IgD-negative memory B cell (primary cell): ENCODE measurements around the gene CCDC146. TPM values are rescaled to one million over a fixed set of nuclear protein-coding genes. Genes with fewer than 3 reads are reported as not detected.
"Not testable (repeated sequence)": the region's sequence is repeated elsewhere in the genome, so short reads cannot be mapped to it uniquely, and the experiment has no call there.

Experiments
- H3K27ac Mint-ChIP-seq, 3 donors: one replicate each; pipeline ENCODE4 v1.8.0; 2020 to 2022; ENCODE audit warnings: mild to moderate bottlenecking in 3 of 3, mixed read lengths in 3 of 3, moderate library complexity in 1 of 3
- H3K27me3 Mint-ChIP-seq: one replicate; pipeline ENCODE4 v1.8.0; 2021; ENCODE audit warnings: mixed read lengths
- H3K36me3 Mint-ChIP-seq: one replicate; pipeline ENCODE4 v1.8.0; 2020; ENCODE audit warnings: mild to moderate bottlenecking, mixed read lengths
- H3K4me1 Mint-ChIP-seq, 3 donors: one replicate each; pipeline ENCODE4 v1.8.0; 2020 to 2022; ENCODE audit warnings: mixed read lengths in 3 of 3, mild to moderate bottlenecking in 1 of 3
- H3K4me3 Mint-ChIP-seq, 4 donors: one replicate each; pipeline ENCODE4 v1.8.0; 2020 to 2022; ENCODE audit warnings: mild to moderate bottlenecking in 4 of 4, mixed read lengths in 4 of 4, moderate library complexity in 3 of 4
- H3K9me3 Mint-ChIP-seq, 3 donors: one replicate each; pipeline ENCODE4 v1.8.0; 2020 to 2021; ENCODE audit warnings: mixed read lengths in 3 of 3, mild to moderate bottlenecking in 1 of 3
- polyA plus RNA-seq: library from polyadenylated mRNA; unstranded; fragments of 300-500 nt; fragmentation: Illumina TruSeq; gene quantifications from one replicate; pipeline ENCODE4 v1.2.3, GENCODE V29; 2021

The CCDC146 gene
- polyA plus RNA-seq, 1 donor from 2014 or later = 1.0 TPM

- peaks cover 6 to 20% (median 16%) of the 10 kb centered on the region in 3 donors for H3K9me3 Mint-ChIP-seq
- no peaks in the 10 kb centered on the region for H3K27me3 Mint-ChIP-seq
- H3K4me3 Mint-ChIP-seq = no peak overlapping the region
- peaks cover 0 to 7% (median 6%) of the 10 kb centered on the region in 3 donors for H3K4me1 Mint-ChIP-seq
- peaks cover 13% of the 10 kb centered on the region for H3K36me3 Mint-ChIP-seq
- H3K27ac Mint-ChIP-seq = no peak overlapping the region
Measured at GRCh38 chr7:77209479-77210139, 87.2 kb downstream of the CCDC146 start.

GRCh38 chr7:77216181-77216845 is 93.9 kb downstream of the CCDC146 start:
- Mint-ChIP-seq H3K27ac (no peak overlapping the region), H3K36me3 (peaks cover 5% of the 10 kb centered on the region), H3K4me3 (no peak overlapping the region), H3K4me1 (peaks cover 0 to 1% (median 0%) of the 10 kb centered on the region in 3 donors), H3K27me3 (no peaks in the 10 kb centered on the region), H3K9me3 (peaks cover 4 to 12% (median 8%) of the 10 kb centered on the region in 3 donors)

- Mint-ChIP-seq H3K9me3 (peaks cover 4 to 10% (median 8%) of the 10 kb centered on the region in 3 donors), H3K4me1 (peaks cover 0 to 3% (median 0%) of the 10 kb centered on the region in 3 donors), H3K4me3 (no peak overlapping the region), H3K36me3 (peaks cover 5% of the 10 kb centered on the region), H3K27me3 (no peaks in the 10 kb centered on the region), H3K27ac (no peak overlapping the region)
Measured at GRCh38 chr7:77217474-77218185, 95.2 kb downstream of the CCDC146 start.

- not testable (repeated sequence) for H3K4me1 Mint-ChIP-seq, H3K27me3 Mint-ChIP-seq, H3K27ac Mint-ChIP-seq, H3K9me3 Mint-ChIP-seq, H3K36me3 Mint-ChIP-seq
- H3K4me3 Mint-ChIP-seq = peak overlapping the region in 1 of 4 donors; percentile 60
Measured at GRCh38 chr7:77219701-77220331, 97.4 kb downstream of the CCDC146 start.

- H3K4me3 Mint-ChIP-seq = no peak overlapping the region
Measured at GRCh38 chr7:77222065-77222464, 99.7 kb downstream of the CCDC146 start.

GRCh38 chr7:77222819-77223218 is 100.4 kb downstream of the CCDC146 start:
- no peaks in the 10 kb centered on the region for H3K27me3 Mint-ChIP-seq
- peaks cover 8% of the 10 kb centered on the region for H3K36me3 Mint-ChIP-seq
- H3K9me3 Mint-ChIP-seq = peaks cover 4 to 8% (median 6%) of the 10 kb centered on the region in 3 donors
- H3K4me3 Mint-ChIP-seq = no peak overlapping the region
- peak overlapping the region in 1 of 3 donors; percentile 24 for H3K27ac Mint-ChIP-seq
- H3K4me1 Mint-ChIP-seq = peaks cover 0 to 5% (median 2%) of the 10 kb centered on the region in 3 donors

More at GRCh38 chr7:77222065-77222464, 99.7 kb downstream of the CCDC146 start:
- peaks cover 8% of the 10 kb centered on the region for H3K36me3 Mint-ChIP-seq
- H3K4me1 Mint-ChIP-seq = peaks cover 0 to 5% (median 2%) of the 10 kb centered on the region in 3 donors
- peak overlapping the region in 1 of 3 donors; percentile 92 for H3K27ac Mint-ChIP-seq
- H3K27me3 Mint-ChIP-seq = no peaks in the 10 kb centered on the region
- H3K9me3 Mint-ChIP-seq = peaks cover 4 to 8% (median 6%) of the 10 kb centered on the region in 3 donors

- H3K4me1 Mint-ChIP-seq = peaks cover 0 to 5% (median 2%) of the 10 kb centered on the region in 3 donors
- H3K36me3 Mint-ChIP-seq = peaks cover 11% of the 10 kb centered on the region
- H3K27me3 Mint-ChIP-seq = no peaks in the 10 kb centered on the region
- H3K27ac Mint-ChIP-seq = peak overlapping the region in 2 of 3 donors; percentile 24 to 25
- peaks cover 4 to 9% (median 9%) of the 10 kb centered on the region in 3 donors for H3K9me3 Mint-ChIP-seq
- no peak overlapping the region for H3K4me3 Mint-ChIP-seq
Measured at GRCh38 chr7:77223261-77223660, 100.8 kb downstream of the CCDC146 start.

- Mint-ChIP-seq H3K4me3 (no peak overlapping the region), H3K4me1 (peaks cover 0 to 5% (median 2%) of the 10 kb centered on the region in 3 donors), H3K27me3 (no peaks in the 10 kb centered on the region), H3K36me3 (peaks cover 18% of the 10 kb centered on the region), H3K27ac (no peak overlapping the region), H3K9me3 (peaks cover 2 to 11% (median 11%) of the 10 kb centered on the region in 3 donors)
Measured at GRCh38 chr7:77226357-77226839, 104.0 kb downstream of the CCDC146 start.

- H3K4me1 Mint-ChIP-seq, H3K27me3 Mint-ChIP-seq, H3K4me3 Mint-ChIP-seq, H3K27ac Mint-ChIP-seq: not testable (repeated sequence)
- Mint-ChIP-seq H3K9me3 (peaks cover 2 to 15% (median 11%) of the 10 kb centered on the region in 3 donors), H3K36me3 (peaks cover 18% of the 10 kb centered on the region)
Measured at GRCh38 chr7:77228795-77229194, 106.4 kb downstream of the CCDC146 start.

GRCh38 chr7:77232467-77232866 is 110.1 kb downstream of the CCDC146 start:
- Mint-ChIP-seq H3K36me3 (peaks cover 15% of the 10 kb centered on the region), H3K9me3 (peaks cover 2 to 15% (median 11%) of the 10 kb centered on the region in 3 donors)

GRCh38 chr7:77235276-77235675 is 112.9 kb downstream of the CCDC146 start:
- peaks cover 8% of the 10 kb centered on the region for H3K36me3 Mint-ChIP-seq
- peaks cover 3 to 8% (median 7%) of the 10 kb centered on the region in 3 donors for H3K9me3 Mint-ChIP-seq
- no peak overlapping the region for H3K27ac Mint-ChIP-seq
- no peak overlapping the region for H3K4me3 Mint-ChIP-seq
- peaks cover 8 to 9% (median 8%) of the 10 kb centered on the region in 3 donors for H3K4me1 Mint-ChIP-seq
- peaks cover 2% of the 10 kb centered on the region for H3K27me3 Mint-ChIP-seq

More at GRCh38 chr7:77232467-77232866, 110.1 kb downstream of the CCDC146 start:
- Mint-ChIP-seq H3K27ac (no peak overlapping the region), H3K4me3 (no peak overlapping the region), H3K4me1 (peaks cover 0 to 3% (median 0%) of the 10 kb centered on the region in 3 donors), H3K27me3 (no peaks in the 10 kb centered on the region)

- Mint-ChIP-seq H3K27me3 (peaks cover 2% of the 10 kb centered on the region), H3K9me3 (peaks cover 0 to 3% (median 0%) of the 10 kb centered on the region in 3 donors), H3K36me3 (peaks cover 7% of the 10 kb centered on the region), H3K4me3 (no peak overlapping the region), H3K4me1 (peaks cover 8 to 10% (median 9%) of the 10 kb centered on the region in 3 donors), H3K27ac (no peak overlapping the region)
Measured at GRCh38 chr7:77238703-77239136, 116.3 kb downstream of the CCDC146 start.

- H3K4me3 Mint-ChIP-seq = peak overlapping the region in 1 of 4 donors; percentile 11
- H3K27me3 Mint-ChIP-seq = peaks cover 2% of the 10 kb centered on the region
- H3K9me3 Mint-ChIP-seq = peaks cover 0 to 3% (median 0%) of the 10 kb centered on the region in 3 donors
- H3K4me1 Mint-ChIP-seq = peaks cover 8 to 10% (median 9%) of the 10 kb centered on the region in 3 donors
- H3K36me3 Mint-ChIP-seq = peaks cover 7% of the 10 kb centered on the region
- peak overlapping the region in 1 of 3 donors; percentile 21 for H3K27ac Mint-ChIP-seq
Measured at GRCh38 chr7:77239471-77239870, 117.1 kb downstream of the CCDC146 start.

- peaks cover 2% of the 10 kb centered on the region for H3K27me3 Mint-ChIP-seq
- no peak overlapping the region for H3K27ac Mint-ChIP-seq
- peaks cover 5 to 10% (median 9%) of the 10 kb centered on the region in 3 donors for H3K4me1 Mint-ChIP-seq
- H3K4me3 Mint-ChIP-seq = no peak overlapping the region
- H3K9me3 Mint-ChIP-seq = peaks cover 0 to 3% (median 0%) of the 10 kb centered on the region in 3 donors
- peaks cover 7% of the 10 kb centered on the region for H3K36me3 Mint-ChIP-seq
Measured at GRCh38 chr7:77242068-77242467, 119.7 kb downstream of the CCDC146 start.
